Sigmoid colon (tissue), 7 donors: Measurements from ENCODE around the gene PACRG. TPM values are rescaled to one million over a fixed set of nuclear protein-coding genes. Genes with fewer than 3 reads are reported as not detected.

ENCODE experiments used
- DNase-seq: peaks from one replicate; pipeline ENCODE4 v3.0.0-alpha.2; 2019
- H3K27ac ChIP-seq, 4 donors: fragments of 200-600 bp; sonication (generic); one replicate each; pipeline ENCODE4 v1.5.1; 2016 to 2019; ENCODE audit warnings: mild to moderate bottlenecking in 1 of 4
- H3K27me3 ChIP-seq, 3 donors: fragments of 200-600 bp; sonication (generic); one replicate each; pipeline ENCODE4 v1.5.1; 2019; ENCODE audit warnings: mild to moderate bottlenecking in 1 of 3
- H3K36me3 ChIP-seq, 4 donors: fragments of 200-600 bp; sonication (generic); one replicate each; pipeline ENCODE4 v1.5.1; 2016 to 2019
- H3K4me1 ChIP-seq, 4 donors: fragments of 200-600 bp; sonication (generic); one replicate each; pipeline ENCODE4 v1.5.1; 2017 to 2019
- H3K4me3 ChIP-seq, 4 donors: fragments of 200-600 bp; sonication (generic); one replicate each; pipeline ENCODE4 v1.5.1; 2017 to 2019; ENCODE audit warnings: mild to moderate bottlenecking in 2 of 4, moderate library complexity in 1 of 4
- H3K9me3 ChIP-seq, 4 donors: fragments of 200-600 bp in 3 of 4; sonication (generic) in 3 of 4; one replicate each; pipeline versions ENCODE4 v1.5.1 to v1.6.1; 2013 to 2019
- EP300 ChIP-seq, 4 donors: sonication (generic); formaldehyde crosslinking; IDR thresholded peaks; one replicate each; pipeline ENCODE4 v1.6.1; 2017; ENCODE audit warnings: antibody characterized with exemption in 4 of 4
- POLR2A ChIP-seq, 2 donors: fragments of 450-650 bp; IDR thresholded peaks; one replicate each; pipeline ENCODE4 v1.6.1; 2016; ENCODE audit warnings: antibody characterized with exemption in 2 of 2, mild to moderate bottlenecking in 2 of 2, moderate library complexity in 2 of 2
- POLR2AphosphoS5 ChIP-seq, 4 donors: sonication (generic); formaldehyde crosslinking; IDR thresholded peaks; one replicate each; pipeline ENCODE4 v1.6.1; 2017; ENCODE audit warnings: antibody characterized with exemption in 4 of 4
- WGBS, 2 donors: extraction: QIAGEN DNeasy Blood & Tissue Kit; methylation state at CpG; one replicate each; pipeline ENCODE4 v1.1.7; 2013; 5-methylcytosine and 5-hydroxymethylcytosine counted together
- intact Hi-C: fragments of 100-400 bp; cut with DNase I; formaldehyde crosslinking; loops from one replicate; pipeline ENCODE4 v1.15.1; 2023
- polyA plus RNA-seq, 3 donors: library from polyadenylated mRNA; stranded (reverse); fragments of 200-250 nt; gene quantifications; one replicate each; pipeline ENCODE4 v1.2.3, GENCODE V29; 2013
- total RNA-seq, 4 donors: library from RNA; depleted of rRNA; stranded (reverse); fragments of >200 nt; gene quantifications; one replicate each; pipeline ENCODE4 v1.1.0, GENCODE V29; 2016
- TF ChIP-seq, protein P1 (sequence below), 4 experiments: fragments of 450-650 bp in 3 of 4; fragments of 200-600 bp in 1 of 4; IDR thresholded peaks; one replicate each; pipeline ENCODE4 v1.5.1; 2016 to 2019; ENCODE audit warnings: antibody characterized with exemption in 4 of 4, mild to moderate bottlenecking in 3 of 4, moderate library complexity in 2 of 4
- donor health status: healthy with polysubstance abuse.
- donor health status: Bipolar disorder and iron deficiency.
- donor health status: healthy.

PACRG gene
- total and polyA plus RNA-seq, 7 donors, result 0.12 to 6.9 (median 0.95) TPM; not detected in 2

DNA sequence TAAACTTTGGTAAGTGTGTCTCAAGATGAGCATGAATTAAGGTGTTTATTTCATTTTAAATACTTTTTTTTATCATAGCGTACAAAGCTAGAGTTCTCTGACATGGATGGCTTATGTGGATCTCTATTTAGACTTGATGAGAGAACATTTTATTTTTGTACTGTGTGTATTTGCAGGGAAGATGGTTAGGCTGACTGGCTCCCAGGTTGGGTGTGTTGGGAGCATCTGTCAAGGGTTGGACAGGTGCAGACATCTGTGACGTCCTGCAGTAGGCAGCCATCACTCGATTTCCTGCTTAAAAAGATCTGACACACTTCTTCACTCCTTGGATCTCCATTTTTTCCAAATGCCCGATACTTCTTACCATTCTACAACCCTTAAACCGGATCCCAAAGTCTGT lies 464.8 kb downstream of the PACRG start:
- H3K27ac ChIP-seq, result peak overlapping the region in 1 of 4 donors; percentile 37
- intact Hi-C loops, result no loop called here
- no peaks in the 10 kb centered on the region for H3K4me1 ChIP-seq
- WGBS, 2 donors, result 57 to 67% methylated on average over 5 of the region's 5 CpGs
- H3K36me3 ChIP-seq, result no peaks in the 10 kb centered on the region
- no peak for TF ChIP-seq POLR2AphosphoS5 (IDR thresholded peaks at IDR 0.05)
- no peak for TF ChIP-seq POLR2A (IDR thresholded peaks at IDR 0.05)
- no peak for TF ChIP-seq EP300 (IDR thresholded peaks at IDR 0.05)
- TF ChIP-seq, protein P1, sequence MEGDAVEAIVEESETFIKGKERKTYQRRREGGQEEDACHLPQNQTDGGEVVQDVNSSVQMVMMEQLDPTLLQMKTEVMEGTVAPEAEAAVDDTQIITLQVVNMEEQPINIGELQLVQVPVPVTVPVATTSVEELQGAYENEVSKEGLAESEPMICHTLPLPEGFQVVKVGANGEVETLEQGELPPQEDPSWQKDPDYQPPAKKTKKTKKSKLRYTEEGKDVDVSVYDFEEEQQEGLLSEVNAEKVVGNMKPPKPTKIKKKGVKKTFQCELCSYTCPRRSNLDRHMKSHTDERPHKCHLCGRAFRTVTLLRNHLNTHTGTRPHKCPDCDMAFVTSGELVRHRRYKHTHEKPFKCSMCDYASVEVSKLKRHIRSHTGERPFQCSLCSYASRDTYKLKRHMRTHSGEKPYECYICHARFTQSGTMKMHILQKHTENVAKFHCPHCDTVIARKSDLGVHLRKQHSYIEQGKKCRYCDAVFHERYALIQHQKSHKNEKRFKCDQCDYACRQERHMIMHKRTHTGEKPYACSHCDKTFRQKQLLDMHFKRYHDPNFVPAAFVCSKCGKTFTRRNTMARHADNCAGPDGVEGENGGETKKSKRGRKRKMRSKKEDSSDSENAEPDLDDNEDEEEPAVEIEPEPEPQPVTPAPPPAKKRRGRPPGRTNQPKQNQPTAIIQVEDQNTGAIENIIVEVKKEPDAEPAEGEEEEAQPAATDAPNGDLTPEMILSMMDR (IDR thresholded peaks at IDR 0.05), result no peak
- H3K9me3 ChIP-seq, result no peaks in the 10 kb centered on the region
- no peaks in the 10 kb centered on the region for H3K27me3 ChIP-seq
- DNase-seq, result no peak
- H3K4me3 ChIP-seq, result no peak overlapping the region

DNA sequence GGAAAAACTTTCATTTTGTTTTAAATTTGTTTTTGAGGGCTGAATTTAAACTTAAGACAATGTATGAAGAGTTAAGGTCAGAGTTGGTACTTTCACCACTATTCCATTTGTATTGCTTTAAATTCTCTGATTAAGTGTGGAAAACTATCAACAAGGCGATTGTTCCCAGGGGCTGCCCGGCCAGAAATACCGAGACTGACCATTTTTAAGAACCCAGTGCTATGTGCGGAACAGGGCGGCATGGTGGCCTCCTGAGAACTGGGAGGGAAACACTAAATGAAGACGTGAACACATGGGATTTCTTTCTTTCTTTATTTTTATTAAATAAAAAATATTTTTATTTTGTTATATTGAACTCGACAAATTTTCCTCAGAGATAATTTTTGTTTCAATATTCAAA lies 465.6 kb downstream of the PACRG start:
- WGBS, 2 donors, result 89 to 92% methylated on average over 7 of the region's 7 CpGs
- no peak for DNase-seq
- no peaks in the 10 kb centered on the region for H3K27me3 ChIP-seq
- no peaks in the 10 kb centered on the region for H3K9me3 ChIP-seq
- no peak overlapping the region for H3K4me3 ChIP-seq
- TF ChIP-seq EP300 (IDR thresholded peaks at IDR 0.05) (no peak), POLR2AphosphoS5 (IDR thresholded peaks at IDR 0.05) (no peak), POLR2A (IDR thresholded peaks at IDR 0.05) (no peak)
- TF ChIP-seq, protein P1 (IDR thresholded peaks at IDR 0.05), result no peak
- no peaks in the 10 kb centered on the region for H3K36me3 ChIP-seq
- no peak overlapping the region for H3K27ac ChIP-seq
- intact Hi-C loops, result no loop called here
- H3K4me1 ChIP-seq, result no peaks in the 10 kb centered on the region

DNA sequence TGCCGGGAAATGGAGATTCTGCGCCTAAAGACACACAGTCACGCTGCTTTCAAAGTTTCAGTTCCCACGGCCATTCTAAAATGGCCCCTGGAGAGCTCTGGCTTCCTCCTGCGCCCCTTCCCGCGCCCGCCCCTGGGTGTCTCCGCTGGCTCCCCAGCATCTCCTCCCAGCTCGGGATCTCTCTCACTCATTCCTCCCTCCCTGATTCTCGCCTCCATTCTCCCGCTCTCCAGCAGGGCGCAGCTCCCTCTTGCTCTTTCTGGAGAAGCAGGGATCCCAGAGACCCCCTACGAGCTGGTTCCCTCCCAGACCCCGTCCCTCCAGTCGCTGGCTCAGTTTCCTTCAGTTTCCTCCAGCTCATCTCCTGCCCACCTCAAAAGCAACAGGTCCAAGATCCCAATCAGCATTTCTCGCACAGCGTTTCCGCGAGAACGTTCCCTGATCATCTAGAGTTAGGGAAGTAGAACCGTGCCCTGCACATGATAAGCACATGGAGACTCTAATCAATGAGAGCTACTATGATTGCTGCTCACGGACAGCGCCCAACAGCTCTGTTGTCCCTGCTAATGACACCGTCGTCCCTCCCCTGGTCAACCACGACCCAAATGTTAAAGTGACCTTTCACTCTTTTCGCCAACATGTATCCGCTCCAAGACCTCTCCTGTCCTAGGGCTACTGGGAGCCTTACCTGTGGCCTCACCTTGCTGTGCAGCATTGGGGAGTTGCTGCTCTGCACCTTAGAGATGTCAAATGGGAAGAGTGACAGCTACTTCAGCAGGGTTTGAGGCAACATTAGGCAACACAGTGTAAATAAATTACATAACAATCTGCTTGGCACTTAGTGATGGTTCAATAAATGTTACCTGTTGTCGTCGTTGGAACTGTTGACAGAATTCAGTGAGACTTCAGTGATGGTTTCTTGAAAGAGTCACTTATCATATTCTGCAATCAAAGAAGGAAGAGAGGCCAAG lies 468.2 kb downstream of the PACRG start:
- no peak overlapping the region for H3K4me3 ChIP-seq
- DNase-seq, result no peak
- no peaks in the 10 kb centered on the region for H3K36me3 ChIP-seq
- H3K27ac ChIP-seq, result no peak overlapping the region
- WGBS, 2 donors, result 91 to 92% methylated on average over 31 of the region's 31 CpGs
- no peaks in the 10 kb centered on the region for H3K9me3 ChIP-seq
- intact Hi-C loops, result no loop called here
- no peaks in the 10 kb centered on the region for H3K27me3 ChIP-seq
- no peak for TF ChIP-seq POLR2AphosphoS5 (IDR thresholded peaks at IDR 0.05)
- TF ChIP-seq POLR2A (IDR thresholded peaks at IDR 0.05), result no peak
- no peak for TF ChIP-seq EP300 (IDR thresholded peaks at IDR 0.05)
- TF ChIP-seq, protein P1 (IDR thresholded peaks at IDR 0.05), result no peak
- H3K4me1 ChIP-seq, result no peaks in the 10 kb centered on the region

- Histone ChIP-seq H3K4me1 (no peaks in the 10 kb centered on the region), H3K27ac (no peak overlapping the region), H3K4me3 (no peak overlapping the region), H3K27me3 (no peaks in the 10 kb centered on the region), H3K9me3 (no peaks in the 10 kb centered on the region), H3K36me3 (no peaks in the 10 kb centered on the region)
- intact Hi-C loops, result no loop called here
- WGBS, 2 donors, result 87% methylated on average over 3 of the region's 3 CpGs
- TF ChIP-seq POLR2AphosphoS5 (IDR thresholded peaks at IDR 0.05) (no peak), EP300 (IDR thresholded peaks at IDR 0.05) (no peak), POLR2A (IDR thresholded peaks at IDR 0.05) (no peak)
- TF ChIP-seq, protein P1 (IDR thresholded peaks at IDR 0.05), result no peak
- DNase-seq, result no peak
These were observed 470.1 kb downstream of the PACRG start for GRCh38 chr6:163197839-163198238.
